Esophagus mucosa (tissue), 1 donor: ENCODE results near the gene CEP41. TPM values are rescaled to one million over a fixed set of nuclear protein-coding genes. Genes with fewer than 3 reads are reported as not detected.

Experiments
- ATAC-seq: fragments of 200-7000 bp; cut with Tn5 transposase; one replicate; pipeline ENCODE4 v1.9.1; 2020
- total RNA-seq: library from RNA; stranded (reverse); gene quantifications from one replicate; pipeline ENCODE4 v1.2.4, GENCODE V29; 2023
- donor health status: DM: yes; HTN: yes; CAD: no.

CEP41 gene
- total RNA-seq, 1 donor from 2014 or later: 4.8 TPM

- ATAC-seq: peak; percentile 13
Measured at GRCh38 chr7:130346941-130347340, 93.9 kb downstream of the CEP41 start.

GRCh38 chr7:130346177-130346905 is 94.5 kb downstream of the CEP41 start:
- no peak for ATAC-seq

- no peak for ATAC-seq
Measured at GRCh38 chr7:130345725-130346124, 95.1 kb downstream of the CEP41 start.

- no peak for ATAC-seq
Measured at GRCh38 chr7:130345136-130345535, 95.7 kb downstream of the CEP41 start.

GRCh38 chr7:130344271-130344866 is 96.4 kb downstream of the CEP41 start, which contains the start of gene CPA5:
Gene CPA5 (plus strand): TSS chr7:130344816. CDS start chr7:130346486, 1,670 bp downstream.
- ATAC-seq: no peak

Other genes with a start within 250 kb of the CEP41 start
- 14.9 TPM for gene TMEM209, start 235.6 kb downstream of the CEP41 start, total RNA-seq
- gene SSMEM1, start 233.2 kb downstream of the CEP41 start, total RNA-seq: not detected
- not detected for gene CPA2, start 174.2 kb downstream of the CEP41 start, total RNA-seq
- gene CPA4, start 147.9 kb downstream of the CEP41 start, total RNA-seq: 9.4 TPM
- not detected for gene CPA5, start 96.2 kb downstream of the CEP41 start, total RNA-seq
- gene CPA1, start 60.5 kb downstream of the CEP41 start, total RNA-seq: not detected
- gene MEST, start 51.1 kb upstream of the CEP41 start, total RNA-seq: 9.5 TPM
- gene COPG2, start 227.7 kb upstream of the CEP41 start, total RNA-seq: 22.1 TPM
- not detected for gene TSGA13, start 245.5 kb upstream of the CEP41 start, total RNA-seq